RWPE2 (cell line): ENCODE data around the gene ZNF296.

ENCODE experiments used
- ATAC-seq: fragments of 200-7000 bp; cut with Tn5 transposase; 3 replicates; pipeline ENCODE4 v1.9.1; 2021; ENCODE audit warnings: low read depth
- DNase-seq: peaks from one replicate; pipeline ENCODE4 v3.0.0-alpha.2; 2020; ENCODE audit warnings: low spot score
- H3K27ac ChIP-seq: fragments of 450-650 bp; 2 replicates; pipeline ENCODE4 v1.5.1; 2017; ENCODE audit warnings: mild to moderate bottlenecking; ENCODE audit not compliant: poor library complexity, severe bottlenecking
- H3K27me3 ChIP-seq: fragments of 250-450 bp; sonication (Bioruptor Pico); 2 replicates; pipeline ENCODE4 v1.5.1; 2021; ENCODE audit warnings: mild to moderate bottlenecking, moderate library complexity; ENCODE audit not compliant: insufficient read depth, poor library complexity, severe bottlenecking
- H3K36me3 ChIP-seq: fragments of 250-450 bp; sonication (Bioruptor Pico); 2 replicates; pipeline ENCODE4 v1.5.1; 2020; ENCODE audit warnings: low read depth, mild to moderate bottlenecking, moderate library complexity
- H3K4me1 ChIP-seq: fragments of 250-450 bp; sonication (Bioruptor Pico); 2 replicates; pipeline ENCODE4 v1.5.1; 2021; ENCODE audit warnings: mild to moderate bottlenecking, moderate library complexity; ENCODE audit not compliant: insufficient read depth, poor library complexity, severe bottlenecking
- H3K4me3 ChIP-seq: fragments of 250-450 bp; sonication (Bioruptor Pico); 2 replicates; pipeline ENCODE4 v1.5.1; 2021; ENCODE audit warnings: mild to moderate bottlenecking, moderate library complexity; ENCODE audit not compliant: severe bottlenecking
- H3K9me3 ChIP-seq: fragments of 250-450 bp; sonication (Bioruptor Pico); 2 replicates; pipeline ENCODE4 v1.5.1; 2021; ENCODE audit warnings: mild to moderate bottlenecking, moderate library complexity; ENCODE audit not compliant: severe bottlenecking
- CTCF ChIP-seq: fragments of 450-650 bp; IDR thresholded peaks from one replicate; pipeline ENCODE4 v1.5.1; 2017; ENCODE audit warnings: mild to moderate bottlenecking, moderate library complexity; ENCODE audit not compliant: poor library complexity, severe bottlenecking

ZNF296 gene

GRCh38 chr19:45087531-45087930 is 11.3 kb upstream of the ZNF296 start:
- DNase-seq: no peak

GRCh38 chr19:45086480-45086879 is 10.2 kb upstream of the ZNF296 start:
- no peaks in the 10 kb centered on the region for H3K9me3 ChIP-seq
- H3K27me3 ChIP-seq: no peaks in the 10 kb centered on the region
- no peaks in the 10 kb centered on the region for H3K4me1 ChIP-seq
- H3K27ac ChIP-seq: no peak overlapping the region
- no peak overlapping the region for H3K4me3 ChIP-seq
- H3K36me3 ChIP-seq: peaks cover 55% of the 10 kb centered on the region
- no peak for ATAC-seq
- DNase-seq: no peak
- no peak for TF ChIP-seq CTCF

More at GRCh38 chr19:45087531-45087930, 11.3 kb upstream of the ZNF296 start:
- Histone ChIP-seq H3K27me3 (no peaks in the 10 kb centered on the region), H3K36me3 (peaks cover 45% of the 10 kb centered on the region), H3K4me3 (no peak overlapping the region), H3K4me1 (no peaks in the 10 kb centered on the region), H3K9me3 (no peaks in the 10 kb centered on the region), H3K27ac (no peak overlapping the region)
- TF ChIP-seq CTCF: no peak
- ATAC-seq: no peak

- Histone ChIP-seq H3K4me3 (no peak overlapping the region), H3K9me3 (no peaks in the 10 kb centered on the region), H3K36me3 (peaks cover 44% of the 10 kb centered on the region), H3K27ac (no peak overlapping the region), H3K4me1 (no peaks in the 10 kb centered on the region), H3K27me3 (no peaks in the 10 kb centered on the region)
- DNase-seq (no peak), ATAC-seq (no peak)
- TF ChIP-seq CTCF: no peak
Measured at GRCh38 chr19:45082170-45082569, 5.9 kb upstream of the ZNF296 start.

- no peak for TF ChIP-seq CTCF
- DNase-seq: no peak
- H3K27ac ChIP-seq: peak overlapping the region; percentile 51
Measured at GRCh38 chr19:45079911-45080370, 3.7 kb upstream of the ZNF296 start.

GRCh38 chr19:45079063-45079910 is 3.0 kb upstream of the ZNF296 start, which contains the start of gene GEMIN7:
Gene GEMIN7 (plus strand): TSS chr19:45079260. CDS start chr19:45090115, 10,855 bp downstream.
- DNase-seq (no peak), ATAC-seq (peak; percentile 61)
- TF ChIP-seq CTCF: no peak

More at GRCh38 chr19:45079911-45080370, 3.7 kb upstream of the ZNF296 start:
- Histone ChIP-seq H3K9me3 (no peaks in the 10 kb centered on the region), H3K36me3 (peaks cover 28% of the 10 kb centered on the region), H3K4me3 (peak overlapping the region; percentile 88), H3K4me1 (peaks cover 4% of the 10 kb centered on the region), H3K27me3 (no peaks in the 10 kb centered on the region)
- ATAC-seq: no peak

More at GRCh38 chr19:45079063-45079910, 3.0 kb upstream of the ZNF296 start, which contains the start of gene GEMIN7:
- Histone ChIP-seq H3K27me3 (no peaks in the 10 kb centered on the region), H3K4me3 (peak within 1 kb of the TSS; percentile 88), H3K9me3 (no peaks in the 10 kb centered on the region), H3K4me1 (peaks cover 4% of the 10 kb centered on the region), H3K27ac (peak within 1 kb of the TSS; percentile 51), H3K36me3 (peaks cover 21% of the 10 kb centered on the region)
